GM20000 (cell line): Measurements from ENCODE around the gene PTPRE.

Source experiments
- DNase-seq: peaks from one replicate; pipeline ENCODE4 v3.0.0; 2012; ENCODE audit warnings: low spot score
- TF ChIP-seq, protein P1 (sequence below): IDR thresholded peaks from 2 replicates; pipeline ENCODE4 v1.5.1; 2012; ENCODE audit warnings: mild to moderate bottlenecking, control low read depth; ENCODE audit errors: extremely low read depth, missing control alignments

Gene PTPRE

GRCh38 chr10:127971963-127972615, 65.2 kb downstream of the PTPRE start:
- no peak for DNase-seq
- TF ChIP-seq, protein P1, sequence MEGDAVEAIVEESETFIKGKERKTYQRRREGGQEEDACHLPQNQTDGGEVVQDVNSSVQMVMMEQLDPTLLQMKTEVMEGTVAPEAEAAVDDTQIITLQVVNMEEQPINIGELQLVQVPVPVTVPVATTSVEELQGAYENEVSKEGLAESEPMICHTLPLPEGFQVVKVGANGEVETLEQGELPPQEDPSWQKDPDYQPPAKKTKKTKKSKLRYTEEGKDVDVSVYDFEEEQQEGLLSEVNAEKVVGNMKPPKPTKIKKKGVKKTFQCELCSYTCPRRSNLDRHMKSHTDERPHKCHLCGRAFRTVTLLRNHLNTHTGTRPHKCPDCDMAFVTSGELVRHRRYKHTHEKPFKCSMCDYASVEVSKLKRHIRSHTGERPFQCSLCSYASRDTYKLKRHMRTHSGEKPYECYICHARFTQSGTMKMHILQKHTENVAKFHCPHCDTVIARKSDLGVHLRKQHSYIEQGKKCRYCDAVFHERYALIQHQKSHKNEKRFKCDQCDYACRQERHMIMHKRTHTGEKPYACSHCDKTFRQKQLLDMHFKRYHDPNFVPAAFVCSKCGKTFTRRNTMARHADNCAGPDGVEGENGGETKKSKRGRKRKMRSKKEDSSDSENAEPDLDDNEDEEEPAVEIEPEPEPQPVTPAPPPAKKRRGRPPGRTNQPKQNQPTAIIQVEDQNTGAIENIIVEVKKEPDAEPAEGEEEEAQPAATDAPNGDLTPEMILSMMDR: no peak

DNA sequence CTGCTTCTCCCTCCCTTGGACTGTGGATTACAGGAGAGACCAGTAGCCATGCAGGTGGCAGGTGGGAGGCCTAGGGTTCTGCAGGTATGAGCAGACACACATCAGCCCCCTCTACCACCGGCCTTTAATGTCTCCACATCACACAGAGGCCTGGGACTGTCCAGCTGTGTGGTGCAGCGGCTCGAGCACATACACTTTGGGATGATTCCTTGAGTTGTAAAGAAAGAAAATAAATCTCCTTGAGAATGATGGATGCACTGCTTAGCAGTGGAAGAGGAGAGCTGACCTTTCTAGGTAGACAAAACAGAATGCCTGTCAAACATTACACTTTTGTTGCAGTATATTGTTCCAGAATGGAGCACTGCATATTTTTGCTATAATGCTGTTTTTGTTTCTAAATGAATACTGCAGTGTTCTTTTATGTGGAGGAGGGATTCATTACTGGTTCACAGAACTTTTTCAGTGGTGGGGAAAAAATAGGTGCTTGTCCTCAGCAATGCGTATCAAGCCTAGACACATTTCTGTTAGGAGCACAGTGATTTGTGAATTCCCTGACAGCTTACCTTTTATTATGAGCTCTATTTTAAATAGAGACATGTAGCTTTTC, 66.0 kb downstream of the PTPRE start:
- TF ChIP-seq, protein P1: no peak
- no peak for DNase-seq

DNA sequence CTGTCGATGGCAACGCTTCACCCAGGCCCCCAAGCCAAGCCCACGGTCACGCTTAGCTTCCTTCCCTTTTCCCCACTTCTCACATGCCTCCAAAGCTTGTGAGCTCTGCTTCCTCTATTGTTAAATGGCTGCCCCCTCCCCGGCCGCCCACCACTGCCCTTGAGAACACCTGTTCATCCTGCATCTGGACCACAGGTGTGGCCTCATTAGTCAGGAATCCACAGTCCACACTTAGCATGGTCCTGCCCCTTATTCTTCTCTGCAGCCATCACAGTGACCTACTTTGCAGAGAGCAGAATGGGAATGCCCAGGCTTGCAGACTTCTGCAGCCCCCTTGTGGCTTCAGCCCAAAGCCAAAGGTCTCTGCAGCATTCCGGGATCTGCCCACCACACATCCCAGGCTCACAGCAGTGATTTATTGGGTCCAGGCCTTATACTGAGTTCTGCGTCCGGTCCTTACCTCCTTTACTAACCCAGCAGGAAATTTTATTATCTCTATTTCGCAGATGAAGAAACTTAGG, 66.9 kb downstream of the PTPRE start:
- no peak for DNase-seq

DNA sequence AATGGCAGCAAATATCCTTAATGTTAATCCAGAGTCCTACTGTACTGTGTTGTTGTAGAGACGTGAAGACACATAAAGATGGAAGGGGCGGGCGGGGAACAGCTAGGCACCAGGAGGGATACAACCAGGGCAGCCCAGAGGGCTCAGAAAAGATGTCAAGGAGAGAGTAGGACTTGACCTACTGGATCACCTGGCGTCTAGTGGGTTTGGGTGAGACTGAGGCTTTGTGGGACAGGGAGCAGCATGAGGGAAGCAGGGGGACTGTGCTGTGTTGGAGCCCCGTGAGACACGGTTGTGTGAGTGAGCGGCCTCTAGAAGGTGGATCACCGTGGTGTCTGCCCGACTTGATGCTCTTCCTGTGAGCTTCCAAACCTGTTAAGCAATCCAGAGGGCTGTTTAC, 68.0 kb downstream of the PTPRE start:
- TF ChIP-seq, protein P1: no peak
- no peak for DNase-seq

More for the DNA sequence above, 66.9 kb downstream of the PTPRE start:
- TF ChIP-seq, protein P1: no peak

DNA sequence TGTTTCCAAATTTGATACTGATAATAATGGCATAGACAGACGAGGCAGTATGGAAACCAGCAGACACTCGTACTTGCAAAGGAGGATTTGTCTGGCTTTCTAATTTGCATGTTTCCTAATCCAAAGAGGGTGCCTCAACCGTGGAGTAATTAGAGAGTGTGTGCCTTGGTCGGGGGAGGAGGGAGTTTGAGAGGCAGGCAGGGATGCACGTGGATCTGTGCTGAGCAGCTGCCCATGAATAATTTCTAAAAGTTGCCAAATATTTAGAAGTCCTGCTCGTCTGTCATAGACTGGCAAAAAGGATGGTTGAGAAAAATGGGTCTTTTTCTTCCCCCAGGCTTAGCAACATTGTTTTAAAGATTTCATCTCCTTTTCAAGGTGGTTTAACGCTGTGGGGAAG, 69.4 kb downstream of the PTPRE start:
- DNase-seq: no peak
- TF ChIP-seq, protein P1: no peak

DNA sequence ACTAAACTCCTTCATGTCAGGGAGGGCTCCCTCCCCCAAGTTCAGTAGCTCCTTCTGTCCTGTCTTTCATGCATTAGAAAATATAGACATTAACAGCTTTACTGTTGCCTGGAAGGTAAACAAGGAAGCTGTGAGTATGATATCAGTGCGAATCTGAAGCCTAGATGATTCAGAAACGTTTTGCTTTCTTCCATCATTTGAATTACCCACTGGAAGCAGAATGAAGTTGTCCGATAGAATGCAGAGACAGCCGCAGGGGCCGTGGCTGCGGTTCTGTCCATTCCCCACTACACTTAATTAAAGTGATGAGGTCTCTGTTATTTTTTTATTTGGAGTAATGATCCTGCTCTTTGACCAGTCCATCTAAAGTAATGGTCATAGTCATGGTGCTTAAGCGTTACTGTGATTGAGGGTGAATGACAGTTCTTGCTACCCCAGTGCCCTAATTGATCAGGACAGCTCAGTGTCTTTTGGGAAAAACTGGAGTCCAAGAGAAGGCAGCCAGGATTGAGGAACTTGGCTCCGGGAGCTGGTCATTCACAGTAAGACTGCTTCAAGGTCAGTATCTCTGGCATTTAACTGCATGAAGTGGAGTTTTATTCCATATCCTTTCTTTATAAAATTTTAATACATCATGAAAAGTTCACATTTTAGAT, 69.9 kb downstream of the PTPRE start:
- TF ChIP-seq, protein P1: no peak
- no peak for DNase-seq

DNA sequence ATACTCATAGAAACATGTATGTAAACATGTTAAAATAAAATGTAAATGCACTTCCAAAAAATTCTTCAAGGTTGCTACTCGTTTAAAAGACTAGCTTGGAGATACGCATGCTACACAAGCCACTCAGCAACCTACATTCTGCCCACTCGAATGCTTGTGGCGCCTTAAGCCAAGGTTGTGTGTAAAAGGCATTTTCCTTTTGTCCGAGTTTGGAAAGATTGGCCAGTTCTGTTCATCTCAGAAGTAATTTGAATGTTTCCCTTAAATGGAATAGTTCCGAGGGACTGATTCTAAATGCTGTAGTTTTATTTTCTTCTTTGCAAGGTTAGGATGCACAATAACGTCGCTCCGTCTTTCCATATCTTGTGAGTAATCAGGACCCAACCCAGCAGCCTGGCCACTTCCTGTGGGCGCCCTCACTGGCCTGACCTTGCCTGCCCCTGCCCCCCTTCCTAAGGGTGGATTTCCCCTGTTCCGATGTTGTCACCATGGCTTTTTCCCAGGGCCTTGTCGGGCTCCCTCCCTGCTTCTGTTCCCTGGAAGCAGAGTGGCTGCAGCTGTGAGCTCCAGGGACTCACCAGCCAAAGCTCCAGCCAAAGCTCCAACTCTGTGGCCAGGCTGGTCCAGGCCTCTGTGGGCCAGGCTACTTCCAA, 70.6 kb downstream of the PTPRE start:
- no peak for DNase-seq
- TF ChIP-seq, protein P1: no peak
